Fibroblast of villous mesenchyme (primary cell): ENCODE measurements around the gene C19orf25. TPM values are rescaled to one million over a fixed set of nuclear protein-coding genes. Genes with fewer than 3 reads are reported as not detected.

ENCODE experiments used
- DNase-seq: peaks from one replicate; pipeline ENCODE4 v3.0.0-alpha.2; 2010; ENCODE audit warnings: low read depth
- H3K4me3 ChIP-seq: 2 replicates; pipeline ENCODE4 v1.5.1; 2011; ENCODE audit warnings: low read depth, mild to moderate bottlenecking, low read length
- CTCF ChIP-seq: IDR thresholded peaks from 2 replicates; pipeline ENCODE4 v1.5.1; 2012; ENCODE audit warnings: low read depth, mild to moderate bottlenecking, low read length; ENCODE audit not compliant: insufficient read depth
- total RNA-seq: library from RNA; depleted of rRNA; stranded (reverse); fragments of >200 nt; gene quantifications from 2 replicates; pipeline ENCODE4 v1.2.3, GENCODE V29; 2012

The C19orf25 gene
- total RNA-seq, 1 donor = 32.8 TPM

DNA sequence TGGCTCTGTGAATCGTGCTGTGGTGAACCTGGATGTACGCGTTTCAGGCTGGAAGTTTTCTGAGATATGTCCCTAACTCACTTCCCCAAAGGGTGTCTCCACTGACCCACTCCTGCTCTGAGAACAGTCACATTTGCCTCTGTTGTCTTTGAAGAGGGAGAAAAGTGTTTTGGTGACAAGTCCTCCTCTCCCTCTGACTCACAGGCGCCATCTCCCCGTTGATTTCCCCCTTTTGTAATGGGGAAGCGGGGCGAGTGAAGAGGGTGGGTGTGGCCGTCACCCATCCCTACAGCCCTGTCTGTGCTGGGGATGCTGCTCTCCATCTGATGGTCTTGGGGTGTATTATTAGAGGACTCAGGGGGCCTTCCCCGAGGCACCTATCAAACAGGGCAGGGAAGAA is 19.5 kb downstream of the C19orf25 start:
- no peak for TF ChIP-seq CTCF
- no peak overlapping the region for H3K4me3 ChIP-seq
- DNase-seq = no peak

DNA sequence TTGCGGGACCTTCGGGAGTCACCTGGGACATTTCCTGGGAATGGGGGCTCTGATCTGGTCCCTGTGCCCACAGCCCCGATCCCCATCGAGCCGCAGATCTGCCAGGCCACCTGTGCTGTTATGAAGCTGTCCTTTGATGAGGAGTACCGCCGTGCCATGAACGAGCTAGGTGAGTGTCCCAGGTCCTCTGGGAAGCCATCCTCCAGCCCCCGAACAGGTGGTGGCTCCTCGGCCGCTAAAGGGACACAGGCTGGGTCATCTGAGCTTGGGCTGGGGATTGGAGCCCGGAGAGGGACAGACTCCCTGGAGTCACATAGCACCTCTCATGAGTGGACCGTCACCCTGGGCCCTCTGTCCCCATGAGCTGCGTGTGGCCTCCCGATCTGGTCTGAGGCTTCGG is 21.1 kb downstream of the C19orf25 start:
- H3K4me3 ChIP-seq = no peak overlapping the region
- TF ChIP-seq CTCF = no peak
- no peak for DNase-seq

DNA sequence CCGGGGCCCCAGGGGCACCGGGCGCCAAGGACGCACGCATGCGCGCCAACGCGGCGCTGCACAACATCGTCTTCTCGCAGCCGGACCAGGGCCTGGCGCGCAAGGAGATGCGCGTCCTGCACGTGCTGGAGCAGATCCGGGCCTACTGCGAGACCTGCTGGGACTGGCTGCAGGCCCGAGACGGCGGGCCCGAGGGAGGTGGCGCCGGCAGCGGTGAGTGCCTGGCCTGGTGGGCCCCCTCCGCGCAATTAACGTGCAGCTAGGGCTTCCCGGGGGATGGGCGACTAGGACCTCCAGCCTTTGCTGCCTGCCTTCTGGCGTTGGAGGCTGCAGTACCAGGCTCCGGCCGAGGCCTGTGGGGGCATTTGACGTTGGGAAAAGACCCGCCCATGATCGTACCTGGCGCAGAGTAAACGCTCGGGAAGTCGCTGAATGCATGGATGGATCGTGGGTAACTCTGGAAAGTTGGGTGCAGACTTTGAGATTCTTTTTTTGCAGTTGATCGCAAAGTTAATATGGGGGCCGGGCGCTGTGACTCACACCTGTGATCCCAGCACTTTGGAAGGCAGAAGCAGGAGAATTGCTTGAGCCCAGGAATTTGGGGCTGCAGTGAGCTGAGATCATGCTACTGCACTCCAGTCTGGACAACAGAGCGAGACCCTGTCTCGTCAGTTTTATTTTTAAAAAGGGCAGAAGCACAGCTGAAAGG is 21.8 kb downstream of the C19orf25 start:
- H3K4me3 ChIP-seq = no peak overlapping the region
- no peak for DNase-seq
- TF ChIP-seq CTCF = no peak

DNA sequence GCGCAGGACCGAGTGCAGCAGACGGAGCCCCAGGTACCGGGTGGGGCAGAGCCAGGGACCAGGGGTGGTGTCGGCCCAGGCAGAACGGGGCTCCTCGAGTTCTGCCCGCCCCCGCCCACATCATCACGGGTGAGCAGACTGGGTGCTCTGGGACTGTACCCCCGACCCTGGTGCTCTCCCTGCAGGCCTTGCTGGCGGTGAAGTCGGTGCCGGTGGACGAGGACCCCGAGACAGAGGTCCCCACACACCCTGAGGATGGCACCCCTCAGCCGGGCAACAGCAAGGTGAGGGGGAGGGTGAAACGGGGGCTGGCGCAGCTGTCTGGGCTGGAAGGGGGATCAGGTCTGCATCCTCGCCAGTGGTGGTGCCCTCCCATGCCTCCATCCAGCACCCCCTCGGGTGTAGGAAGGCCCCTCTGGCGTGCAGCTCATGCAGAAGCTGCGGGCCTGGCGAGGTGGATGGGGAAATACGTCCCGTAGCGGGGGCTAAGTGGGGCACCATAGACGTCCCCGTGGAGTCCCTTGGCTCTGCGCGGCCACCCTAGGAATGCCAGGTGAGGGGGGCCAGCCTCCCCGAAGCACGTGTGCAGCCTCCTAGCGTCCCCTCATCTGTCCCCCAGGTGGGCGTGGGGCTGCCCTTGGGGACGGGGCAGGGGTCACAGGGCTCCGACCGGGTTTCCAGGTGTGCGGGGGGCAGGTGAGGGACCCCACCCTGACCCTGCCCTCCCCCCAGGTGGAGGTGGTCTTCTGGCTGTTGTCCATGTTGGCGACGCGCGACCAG is 22.7 kb downstream of the C19orf25 start:
- TF ChIP-seq CTCF = no peak
- no peak overlapping the region for H3K4me3 ChIP-seq
- no peak for DNase-seq

DNA sequence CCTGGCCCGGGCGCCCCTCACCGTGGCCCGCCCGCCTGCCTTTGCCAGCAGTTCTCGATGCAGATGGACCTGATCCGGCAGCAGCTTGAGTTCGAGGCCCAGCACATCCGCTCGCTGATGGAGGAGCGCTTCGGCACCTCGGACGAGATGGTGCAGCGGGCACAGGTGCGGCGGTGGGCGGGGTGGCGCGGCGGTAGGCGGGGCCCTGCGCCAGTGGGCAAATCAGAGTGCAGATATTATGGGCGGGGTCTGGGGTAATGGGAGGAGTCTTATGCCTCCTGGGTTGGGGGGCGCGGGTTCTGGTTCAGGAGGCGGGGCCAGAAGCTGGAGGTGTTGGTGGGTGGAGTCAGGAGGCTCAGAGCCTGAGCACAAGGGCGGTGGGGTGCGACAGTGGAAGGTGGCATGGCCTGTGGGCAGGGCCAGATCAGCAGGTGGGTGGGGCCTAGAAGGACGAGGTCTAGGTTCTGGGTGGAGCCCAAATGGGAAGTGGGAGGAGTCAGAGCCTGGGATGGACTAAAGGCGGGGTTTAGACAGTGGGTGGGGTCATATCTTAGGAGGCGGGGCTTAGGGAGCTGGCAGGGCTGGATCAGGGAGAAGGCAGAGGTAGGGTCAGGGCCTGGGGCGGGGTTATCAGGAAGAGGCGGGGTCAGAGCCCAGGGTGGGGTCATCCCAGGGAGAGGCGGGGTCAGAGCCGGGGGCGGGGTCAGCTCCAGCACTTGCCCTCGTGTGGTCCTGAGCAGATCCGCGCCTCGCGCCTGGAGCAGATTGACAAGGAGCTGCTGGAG is 23.5 kb downstream of the C19orf25 start:
- H3K4me3 ChIP-seq = no peak overlapping the region
- no peak for TF ChIP-seq CTCF
- DNase-seq = peak; percentile 49

- DNase-seq = no peak
- H3K4me3 ChIP-seq = no peak overlapping the region
- TF ChIP-seq CTCF = no peak
Measured at GRCh38 chr19:1455002-1455335, 24.0 kb downstream of the C19orf25 start.
